HCT116 (cell line): ENCODE data around the gene AGBL1. TPM values are rescaled to one million over a fixed set of nuclear protein-coding genes. Genes with fewer than 3 reads are reported as not detected.

Source experiments
- ATAC-seq: fragments of 200-7000 bp; cut with Tn5 transposase; 2 replicates; pipeline ENCODE4 v1.9.1; 2020; ENCODE audit warnings: mild to moderate bottlenecking, moderate library complexity
- BruUV-seq: library from RNA; stranded (reverse); fragments of 400-500 nt; replicated peaks from 2 replicates; lab custom pipeline; 2021; lab: Mats Ljungman, UMichigan
- CTCF ChIA-PET: fragments of 300-600 bp; sonication (Branson Sonifier 250); formaldehyde crosslinking; loops from one replicate; lab custom pipeline; 2021; ENCODE audit warnings: antibody characterized with exemption; lab: Charles Lee
- POLR2A ChIA-PET: fragments of 300-600, 350-600 bp; sonication (Branson Sonifier 250); formaldehyde crosslinking; loops from one replicate; lab custom pipeline; 2021; ENCODE audit warnings: antibody characterized with exemption; lab: Charles Lee
- RAD21 ChIA-PET, 2 experiments: fragments of 300-600 bp; sonication (Branson Sonifier 250); formaldehyde crosslinking; loops; one replicate each; lab custom pipeline; 2023; ENCODE audit warnings: low total read pairs in 2 of 2; ENCODE audit not compliant: uncharacterized antibody in 2 of 2, unreplicated experiment in 2 of 2, low non-redundant PET in 1 of 2; lab: Charles Lee
- DNase-seq: peaks from one replicate; pipeline ENCODE4 v3.0.0-alpha.2; 2010; ENCODE audit warnings: low read depth, low spot score
- H2AFZ ChIP-seq: fragments of 200-600 bp; shearing (Covaris generic), sonication (generic); 2 replicates; pipeline ENCODE4 v1.6.1; 2017; ENCODE audit warnings: low read depth, mixed run types, mixed read lengths, antibody characterized with exemption, low read length; ENCODE audit not compliant: poor library complexity, severe bottlenecking
- H3K27ac ChIP-seq: 2 replicates; pipeline ENCODE4 v1.5.1; 2012; ENCODE audit warnings: low read depth, low read length
- H3K27me3 ChIP-seq: fragments of 200-600 bp; sonication (generic); 2 replicates; pipeline ENCODE4 v1.6.1; 2016; ENCODE audit warnings: mixed run types, low read length, mixed read lengths; ENCODE audit not compliant: insufficient read depth
- H3K36me3 ChIP-seq, 2 experiments: fragments of 200-500 bp in 1 of 2; fragments of 200-600 bp in 1 of 2; sonication (Bioruptor generic) in 1 of 2; sonication (generic) in 1 of 2; 2 replicates each; pipeline versions ENCODE4 v1.5.1 to v1.6.1; 2014 to 2016; ENCODE audit warnings: low read length in 2 of 2, inconsistent platforms in 1 of 2, mixed read lengths in 1 of 2, mixed run types in 1 of 2; ENCODE audit not compliant: insufficient read depth in 2 of 2, control insufficient read depth in 1 of 2
- H3K4me1 ChIP-seq, 2 experiments: fragments of 200-600 bp in 1 of 2; sonication (generic) in 1 of 2; 2 replicates each; pipeline versions ENCODE4 v1.5.1 to v1.6.1; 2012 to 2017; ENCODE audit warnings: low read length in 2 of 2, inconsistent platforms in 1 of 2, mild to moderate bottlenecking in 1 of 2, mixed read lengths in 1 of 2, mixed run types in 1 of 2, moderate library complexity in 1 of 2; ENCODE audit not compliant: insufficient read depth in 2 of 2, control insufficient read depth in 1 of 2
- H3K4me2 ChIP-seq: fragments of 200-600 bp; sonication (generic); 2 replicates; pipeline ENCODE4 v1.6.1; 2017; ENCODE audit warnings: mixed run types, low read length, mixed read lengths
- H3K4me3 ChIP-seq, 2 experiments: fragments of 200-600 bp in 1 of 2; sonication (generic) in 1 of 2; replicated peaks in 1 of 2; 2 replicates each; pipeline ENCODE4 v1.5.1; 2011 to 2016; ENCODE audit warnings: low read length in 2 of 2, control low read depth in 1 of 2, low read depth in 1 of 2, mild to moderate bottlenecking in 1 of 2, mixed read lengths in 1 of 2, mixed run types in 1 of 2
- H3K79me2 ChIP-seq: fragments of 200-600 bp; sonication (generic); 2 replicates; pipeline ENCODE4 v1.6.1; 2017; ENCODE audit warnings: mild to moderate bottlenecking, mixed run types, low read length, moderate library complexity, mixed read lengths; ENCODE audit not compliant: insufficient read depth
- H3K9ac ChIP-seq: fragments of 200-600 bp; sonication (generic); 2 replicates; pipeline ENCODE4 v1.6.1; 2016; ENCODE audit warnings: low read length, mixed read lengths
- H3K9me2 ChIP-seq: fragments of 200-600 bp; sonication (generic), shearing (Covaris generic); 2 replicates; pipeline ENCODE4 v1.6.1; 2017; ENCODE audit warnings: mixed run types, mild to moderate bottlenecking, moderate library complexity; ENCODE audit not compliant: insufficient read depth
- H3K9me3 ChIP-seq, 2 experiments: fragments of 200-500 bp in 1 of 2; fragments of 200-600 bp in 1 of 2; sonication (Bioruptor generic) in 1 of 2; sonication (generic) in 1 of 2; 2 replicates each; pipeline ENCODE4 v1.6.1; 2014 to 2017; ENCODE audit warnings: low read length in 2 of 2, mixed read lengths in 2 of 2, inconsistent platforms in 1 of 2, low read depth in 1 of 2, mild to moderate bottlenecking in 1 of 2, mixed run types in 1 of 2, moderate library complexity in 1 of 2; ENCODE audit not compliant: control insufficient read depth in 1 of 2, insufficient read depth in 1 of 2
- H4K20me1 ChIP-seq: fragments of 200-600 bp; sonication (generic), shearing (Covaris generic); 2 replicates; pipeline ENCODE4 v1.6.1; 2017; ENCODE audit warnings: mixed run types, mild to moderate bottlenecking, moderate library complexity; ENCODE audit not compliant: insufficient read depth
- CBX3 ChIP-seq: IDR thresholded peaks from 2 replicates; pipeline ENCODE4 v1.6.1; 2012; ENCODE audit warnings: low read depth
- CEBPB ChIP-seq: IDR thresholded peaks from 2 replicates; pipeline ENCODE4 v1.6.1; 2012; ENCODE audit warnings: low read depth
- EGR1 ChIP-seq: IDR thresholded peaks from 2 replicates; pipeline ENCODE4 v1.6.1; 2012; ENCODE audit warnings: low read depth
- JUND ChIP-seq: IDR thresholded peaks from 2 replicates; pipeline ENCODE4 v1.6.1; 2012
- SRF ChIP-seq: IDR thresholded peaks from 2 replicates; pipeline ENCODE4 v1.6.1; 2012; ENCODE audit warnings: low read depth
- YY1 ChIP-seq: IDR thresholded peaks from 2 replicates; pipeline ENCODE4 v1.6.1; 2011; ENCODE audit warnings: low read length, low read depth, moderate library complexity, mild to moderate bottlenecking; ENCODE audit not compliant: insufficient replicate concordance; ENCODE audit errors: extremely low read depth
- ZFX ChIP-seq: fragments of 450-650 bp; IDR thresholded peaks from 2 replicates; pipeline ENCODE4 v1.6.1; 2017
- intact Hi-C: fragments of 100-400 bp; cut with micrococcal nuclease; formaldehyde crosslinking; loops from 2 replicates; pipeline ENCODE4 v1.10.0; 2022
- total RNA-seq: library from RNA; stranded (reverse); gene quantifications from one replicate; pipeline ENCODE4 v1.2.1, GENCODE V29; 2021; ENCODE audit not compliant: unreplicated experiment
- TF ChIP-seq, protein P1 (sequence below): IDR thresholded peaks from 2 replicates; pipeline ENCODE4 v1.6.1; 2012
- TF ChIP-seq, protein P2 (sequence below): IDR thresholded peaks from 2 replicates; pipeline ENCODE4 v1.6.1; 2012

Gene AGBL1
- total RNA-seq, 1 experiment from 2014 or later, result not detected

DNA sequence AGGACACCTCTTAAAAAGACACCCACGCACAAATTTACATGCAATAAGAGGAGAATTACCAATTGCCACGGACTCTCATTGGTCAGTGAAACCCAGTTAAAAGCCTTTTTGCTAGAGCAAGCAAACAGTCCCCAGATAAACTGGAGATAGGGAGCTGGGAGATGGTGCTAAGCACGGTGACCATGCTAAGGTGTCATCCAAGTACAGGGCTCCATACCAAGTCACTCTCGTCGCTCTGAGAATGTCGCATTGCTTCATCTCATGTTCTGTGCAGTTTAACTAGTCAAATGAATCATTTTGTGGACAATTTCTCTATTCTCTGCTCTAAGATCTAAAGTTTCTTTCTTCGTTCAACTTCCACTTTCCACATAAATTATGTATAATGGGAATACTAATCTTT lies 581.9 kb downstream of the AGBL1 start:
- DNase-seq (no peak), ATAC-seq (no peak)
- BruUV-seq, result no TSS peak
- CTCF ChIA-PET, result no interaction called here
- H3K4me3 ChIP-seq, result no peak overlapping the region
- TF ChIP-seq CEBPB (no peak), JUND (no peak), EGR1 (no peak), YY1 (no peak), ZFX (no peak)
- H3K79me2 ChIP-seq, result no peaks in the 10 kb centered on the region
- no peaks in the 10 kb centered on the region for H4K20me1 ChIP-seq
- intact Hi-C loops, result no loop called here
- no peak overlapping the region for H3K9ac ChIP-seq
- no peaks in the 10 kb centered on the region for H3K4me1 ChIP-seq
- H3K9me3 ChIP-seq, result peaks cover 22 to 24% of the 10 kb centered on the region in 2 experiments; a peak in 2 of 4 replicates
- no peak overlapping the region for H2AFZ ChIP-seq
- RAD21 ChIA-PET, result no interaction called here
- no peak overlapping the region for H3K4me2 ChIP-seq
- no peaks in the 10 kb centered on the region for H3K27me3 ChIP-seq
- H3K27ac ChIP-seq, result no peak overlapping the region
- no peaks in the 10 kb centered on the region for H3K36me3 ChIP-seq
- POLR2A ChIA-PET, result no interaction called here
- H3K9me2 ChIP-seq, result no peaks in the 10 kb centered on the region

DNA sequence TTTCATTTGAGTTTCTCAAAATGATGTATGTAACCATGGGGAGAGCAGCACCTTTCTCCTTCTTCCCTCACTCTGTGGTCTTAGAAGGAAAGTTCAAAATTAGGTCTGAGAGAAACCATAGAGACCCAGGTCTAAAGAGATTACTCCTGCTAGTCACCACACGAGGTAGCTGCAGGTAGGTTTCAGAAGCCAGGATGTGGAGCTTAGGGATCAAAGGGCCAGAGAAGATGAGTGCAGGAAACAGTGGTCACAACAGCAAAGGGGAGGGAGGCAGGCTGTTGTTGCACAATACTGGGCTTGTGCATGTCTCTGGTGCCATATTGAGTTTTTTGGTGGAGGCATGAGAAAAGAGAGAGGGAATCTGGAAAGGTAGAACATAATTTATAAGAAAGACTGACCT lies 583.6 kb downstream of the AGBL1 start:
- Histone ChIP-seq H3K27ac (no peak overlapping the region), H3K36me3 (no peaks in the 10 kb centered on the region), H2AFZ (no peak overlapping the region), H3K9me3 (peaks cover 13 to 20% of the 10 kb centered on the region in 2 experiments; a peak in 2 of 4 replicates), H3K9me2 (no peaks in the 10 kb centered on the region), H3K79me2 (no peaks in the 10 kb centered on the region), H3K27me3 (no peaks in the 10 kb centered on the region), H3K4me3 (no peak overlapping the region)
- no TSS peak for BruUV-seq
- intact Hi-C loops, result no loop called here
- POLR2A ChIA-PET, result no interaction called here
- RAD21 ChIA-PET, result no interaction called here
- TF ChIP-seq SRF, result no peak
- TF ChIP-seq, protein P1, sequence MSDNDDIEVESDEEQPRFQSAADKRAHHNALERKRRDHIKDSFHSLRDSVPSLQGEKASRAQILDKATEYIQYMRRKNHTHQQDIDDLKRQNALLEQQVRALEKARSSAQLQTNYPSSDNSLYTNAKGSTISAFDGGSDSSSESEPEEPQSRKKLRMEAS, result no peak
- no peak for TF ChIP-seq CBX3
- TF ChIP-seq EGR1, result no peak
- TF ChIP-seq, protein P2, sequence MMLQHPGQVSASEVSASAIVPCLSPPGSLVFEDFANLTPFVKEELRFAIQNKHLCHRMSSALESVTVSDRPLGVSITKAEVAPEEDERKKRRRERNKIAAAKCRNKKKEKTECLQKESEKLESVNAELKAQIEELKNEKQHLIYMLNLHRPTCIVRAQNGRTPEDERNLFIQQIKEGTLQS, result no peak
- TF ChIP-seq JUND, result no peak
- no peak for TF ChIP-seq ZFX
- TF ChIP-seq, all 23 proteins: peak for 0
- H3K4me2 ChIP-seq, result no peak overlapping the region
- ATAC-seq (no peak), DNase-seq (no peak)
- no peaks in the 10 kb centered on the region for H4K20me1 ChIP-seq
- H3K9ac ChIP-seq, result no peak overlapping the region
- no peaks in the 10 kb centered on the region for H3K4me1 ChIP-seq
- CTCF ChIA-PET, result no interaction called here
